MCF 10A (cell line): Measurements from ENCODE around the gene RIC3. TPM values are rescaled to one million over a fixed set of nuclear protein-coding genes. Genes with fewer than 3 reads are reported as not detected.
A peak's percentile ranks its signal among the peaks of the same experiment; 100 is the strongest.

ENCODE experiments used
- BruUV-seq: library from RNA; stranded (reverse); fragments of 400-500 nt; replicated peaks from 2 replicates; lab custom pipeline; 2021; lab: Mats Ljungman, UMichigan
- CTCF ChIA-PET: fragments of 300-600 bp; sonication (Branson Sonifier 250); formaldehyde crosslinking; extraction: SDS; loops from one replicate; lab custom pipeline; 2021; ENCODE audit warnings: antibody characterized with exemption, inconsistent platforms; lab: Yijun Ruan, JAX
- POLR2A ChIA-PET: fragments of 300-600, 350-650 bp; sonication (Branson Sonifier 250); formaldehyde crosslinking; extraction: SDS; loops from one replicate; lab custom pipeline; 2020; ENCODE audit warnings: antibody characterized with exemption, inconsistent platforms; lab: Yijun Ruan, JAX
- DNase-seq: peaks from one replicate; pipeline ENCODE4 v3.0.0-alpha.2; 2018; ENCODE audit not compliant: unreplicated experiment
- H3K27ac Mint-ChIP-seq: one replicate; pipeline ENCODE4 v1.8.0; 2022; ENCODE audit warnings: mild to moderate bottlenecking, low read depth, mixed read lengths; ENCODE audit not compliant: unreplicated experiment
- H3K27me3 Mint-ChIP-seq: one replicate; pipeline ENCODE4 v1.8.0; 2022; ENCODE audit warnings: mixed read lengths; ENCODE audit not compliant: insufficient read depth, unreplicated experiment
- H3K36me3 Mint-ChIP-seq: one replicate; pipeline ENCODE4 v1.8.0; 2022; ENCODE audit warnings: mild to moderate bottlenecking, moderate library complexity, mixed read lengths; ENCODE audit not compliant: insufficient read depth, unreplicated experiment
- H3K4me1 Mint-ChIP-seq: one replicate; pipeline ENCODE4 v1.8.0; 2022; ENCODE audit warnings: mixed read lengths; ENCODE audit not compliant: insufficient read depth, unreplicated experiment
- H3K4me3 Mint-ChIP-seq: one replicate; pipeline ENCODE4 v1.8.0; 2022; ENCODE audit warnings: mild to moderate bottlenecking, moderate library complexity, mixed read lengths; ENCODE audit not compliant: unreplicated experiment
- H3K9me3 Mint-ChIP-seq: one replicate; pipeline ENCODE4 v1.8.0; 2022; ENCODE audit warnings: mixed read lengths; ENCODE audit not compliant: unreplicated experiment
- intact Hi-C: fragments of 100-400 bp; cut with micrococcal nuclease; formaldehyde crosslinking; loops from 2 replicates; pipeline ENCODE4 v1.14.1; 2022
- total RNA-seq: library from RNA; stranded (reverse); gene quantifications from 2 replicates; pipeline ENCODE4 v1.2.3, GENCODE V29; 2022
- TF ChIP-seq, protein P1 (sequence below): fragments of 200-600 bp; IDR thresholded peaks from one replicate; pipeline ENCODE4 v1.8.0; 2022; ENCODE audit warnings: antibody characterized with exemption, mild to moderate bottlenecking; ENCODE audit not compliant: unreplicated experiment

The RIC3 gene
- total RNA-seq, 1 experiment from 2014 or later: 0.65 TPM

DNA sequence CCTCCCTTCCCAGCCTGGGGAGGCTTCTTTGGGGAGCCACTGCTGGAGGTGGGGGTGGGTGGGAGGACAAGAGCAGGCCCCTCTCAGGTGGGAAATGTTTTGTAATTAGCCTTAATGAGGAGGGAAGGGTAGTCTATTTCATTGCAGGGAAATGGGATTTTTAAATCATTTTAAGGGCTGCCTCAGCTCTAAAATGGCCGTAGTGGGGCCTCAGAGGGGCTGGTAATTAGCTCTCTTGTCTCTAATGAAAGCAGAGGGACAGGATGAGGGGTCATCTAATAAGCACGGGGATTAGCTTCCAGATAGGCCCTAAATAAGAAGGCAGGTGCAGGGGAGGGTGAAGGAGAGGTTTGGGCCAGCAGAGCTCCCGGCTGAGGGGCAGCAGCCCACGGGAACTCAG is 48.3 kb upstream of the RIC3 start:
- no peak overlapping the region for H3K27ac Mint-ChIP-seq
- no peak overlapping the region for H3K4me3 Mint-ChIP-seq
- no peaks in the 10 kb centered on the region for H3K9me3 Mint-ChIP-seq
- intact Hi-C loops: no loop called here
- H3K36me3 Mint-ChIP-seq: peaks cover 7% of the 10 kb centered on the region
- no TSS peak for BruUV-seq
- TF ChIP-seq, protein P1, sequence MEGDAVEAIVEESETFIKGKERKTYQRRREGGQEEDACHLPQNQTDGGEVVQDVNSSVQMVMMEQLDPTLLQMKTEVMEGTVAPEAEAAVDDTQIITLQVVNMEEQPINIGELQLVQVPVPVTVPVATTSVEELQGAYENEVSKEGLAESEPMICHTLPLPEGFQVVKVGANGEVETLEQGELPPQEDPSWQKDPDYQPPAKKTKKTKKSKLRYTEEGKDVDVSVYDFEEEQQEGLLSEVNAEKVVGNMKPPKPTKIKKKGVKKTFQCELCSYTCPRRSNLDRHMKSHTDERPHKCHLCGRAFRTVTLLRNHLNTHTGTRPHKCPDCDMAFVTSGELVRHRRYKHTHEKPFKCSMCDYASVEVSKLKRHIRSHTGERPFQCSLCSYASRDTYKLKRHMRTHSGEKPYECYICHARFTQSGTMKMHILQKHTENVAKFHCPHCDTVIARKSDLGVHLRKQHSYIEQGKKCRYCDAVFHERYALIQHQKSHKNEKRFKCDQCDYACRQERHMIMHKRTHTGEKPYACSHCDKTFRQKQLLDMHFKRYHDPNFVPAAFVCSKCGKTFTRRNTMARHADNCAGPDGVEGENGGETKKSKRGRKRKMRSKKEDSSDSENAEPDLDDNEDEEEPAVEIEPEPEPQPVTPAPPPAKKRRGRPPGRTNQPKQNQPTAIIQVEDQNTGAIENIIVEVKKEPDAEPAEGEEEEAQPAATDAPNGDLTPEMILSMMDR: no peak
- H3K27me3 Mint-ChIP-seq: peaks cover 19% of the 10 kb centered on the region
- ChIA-PET CTCF (interaction anchor here (0.5 to 19.3 kb wide), 9 partner anchors 11 to 560 kb away, joined by 3 to 398 read pairs (median 4); partner anchors contain the start of gene LMO1), POLR2A (interaction anchor here (0.6 kb wide), 1 partner anchor 501 kb away, joined by 3 read pairs; no protein-coding TSS in a partner anchor)
- no peaks in the 10 kb centered on the region for H3K4me1 Mint-ChIP-seq
- no peak for DNase-seq

DNA sequence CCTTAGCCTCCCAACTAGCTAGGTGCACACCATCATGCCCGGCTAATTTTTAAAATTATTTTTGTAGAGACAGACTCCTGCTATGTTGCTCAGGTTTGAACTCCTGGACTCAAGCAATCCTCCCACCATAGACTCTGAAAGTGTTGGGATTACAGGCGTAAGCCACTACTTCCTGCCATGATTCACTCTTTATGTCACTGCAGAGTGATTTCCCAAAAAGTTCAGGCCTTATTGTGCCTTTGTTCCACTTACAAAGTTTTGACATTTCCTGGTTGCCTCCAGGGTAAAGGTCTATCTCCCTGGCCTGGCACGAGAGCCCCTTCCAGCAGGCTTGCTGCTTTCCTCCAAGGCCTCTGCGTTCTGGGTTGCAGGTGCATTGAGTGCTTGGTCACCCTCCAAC is 44.6 kb upstream of the RIC3 start:
- no TSS peak for BruUV-seq
- Mint-ChIP-seq H3K27ac (no peak overlapping the region), H3K9me3 (no peaks in the 10 kb centered on the region), H3K36me3 (no peaks in the 10 kb centered on the region), H3K4me3 (no peak overlapping the region), H3K4me1 (no peaks in the 10 kb centered on the region), H3K27me3 (peaks cover 19% of the 10 kb centered on the region)
- DNase-seq: no peak
- POLR2A ChIA-PET: no interaction called here
- TF ChIP-seq, protein P1: no peak
- CTCF ChIA-PET: interaction anchor here (0.6 to 1.6 kb wide), 2 partner anchors 9 to 51 kb away, joined by 3 to 4 read pairs; no protein-coding TSS in a partner anchor
- intact Hi-C loops: no loop called here

DNA sequence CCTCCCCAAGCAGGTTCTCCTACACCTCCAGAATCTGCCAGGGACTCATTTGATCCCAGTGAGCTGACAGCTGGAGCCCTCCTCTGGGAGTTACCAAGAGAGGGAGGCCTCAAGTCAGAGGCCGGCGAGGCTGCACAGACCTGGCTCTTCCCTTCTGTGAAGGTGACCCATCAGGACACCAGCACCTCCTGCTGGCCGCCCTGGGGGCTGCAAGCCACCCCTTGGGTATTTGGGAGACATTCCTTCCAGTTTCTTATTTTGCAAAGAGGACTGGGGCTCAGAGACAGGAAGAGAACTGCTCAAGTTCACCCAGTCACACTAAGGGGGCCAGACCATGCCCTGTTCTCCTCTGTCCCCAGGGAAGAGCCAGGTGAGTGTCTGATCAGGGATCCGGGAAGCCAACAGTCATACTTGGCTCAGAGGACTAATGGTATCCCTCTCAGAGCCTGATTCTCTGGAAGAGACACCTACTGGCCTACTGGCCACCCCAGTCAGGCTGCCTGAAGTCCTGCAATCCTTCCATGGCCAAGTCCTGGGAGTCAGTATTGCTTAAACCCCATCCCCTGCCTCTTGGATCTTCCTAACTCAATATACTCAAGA is 40.5 kb upstream of the RIC3 start:
- TF ChIP-seq, protein P1: peak; percentile 36
- BruUV-seq: no TSS peak
- H3K36me3 Mint-ChIP-seq: no peaks in the 10 kb centered on the region
- H3K4me1 Mint-ChIP-seq: no peaks in the 10 kb centered on the region
- no peak overlapping the region for H3K27ac Mint-ChIP-seq
- intact Hi-C loops: no loop called here
- DNase-seq: no peak
- no peaks in the 10 kb centered on the region for H3K9me3 Mint-ChIP-seq
- POLR2A ChIA-PET: no interaction called here
- CTCF ChIA-PET: interaction anchor here (0.7 to 11.6 kb wide), 5 partner anchors 11 to 401 kb away, joined by 3 to 101 read pairs (median 3); no protein-coding TSS in a partner anchor
- no peak overlapping the region for H3K4me3 Mint-ChIP-seq
- peaks cover 18% of the 10 kb centered on the region for H3K27me3 Mint-ChIP-seq

DNA sequence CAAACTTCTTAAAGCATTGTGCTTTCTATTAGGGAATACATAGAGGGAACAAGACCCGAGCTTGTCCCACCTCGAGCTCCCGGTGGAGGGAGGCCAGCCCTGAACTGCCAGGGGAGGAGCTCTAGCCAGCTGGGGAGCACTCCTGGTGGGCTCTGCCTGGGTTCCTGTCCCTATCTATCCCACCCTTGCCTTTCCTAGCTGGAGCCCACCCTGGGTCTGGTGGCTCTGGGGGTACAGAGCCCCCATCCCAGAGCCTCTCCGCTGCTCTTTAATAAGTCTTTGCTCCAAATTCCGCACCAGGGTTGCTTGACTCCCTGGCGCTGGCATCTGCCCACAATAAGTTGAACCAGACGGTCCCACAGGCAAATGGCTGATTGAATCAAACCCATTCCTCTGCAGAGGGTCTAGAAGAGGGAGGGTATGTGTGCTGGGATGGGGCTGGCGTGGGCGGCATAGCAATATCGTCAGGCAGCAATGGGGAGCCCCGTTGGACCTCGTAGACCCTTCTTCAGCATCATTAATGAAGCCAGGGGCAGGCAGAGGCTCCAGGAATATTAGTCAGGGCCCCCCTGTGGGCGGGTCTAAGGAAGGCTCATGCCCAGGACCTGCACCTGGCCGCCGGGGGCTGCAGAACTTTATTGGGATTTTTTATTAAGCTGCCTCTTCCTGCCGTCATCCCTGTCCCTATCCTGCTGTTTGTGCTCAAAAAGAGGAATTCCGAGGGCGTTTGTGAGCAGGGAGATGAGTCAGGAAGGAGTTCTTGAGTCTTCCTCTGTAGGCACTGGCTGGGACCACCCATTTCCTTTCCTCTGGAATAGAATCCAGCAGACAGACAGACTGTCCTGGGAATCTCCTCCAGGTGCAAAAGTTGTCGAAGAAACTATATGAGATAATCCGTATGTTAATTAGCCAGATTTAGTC is 38.5 kb upstream of the RIC3 start:
- peaks cover 14% of the 10 kb centered on the region for H3K27me3 Mint-ChIP-seq
- TF ChIP-seq, protein P1: no peak
- no TSS peak for BruUV-seq
- no peaks in the 10 kb centered on the region for H3K9me3 Mint-ChIP-seq
- no peak for DNase-seq
- H3K4me3 Mint-ChIP-seq: no peak overlapping the region
- CTCF ChIA-PET: interaction anchor here (0.6 to 11.6 kb wide), 8 partner anchors 12 to 384 kb away, joined by 3 to 101 read pairs (median 4); no protein-coding TSS in a partner anchor
- POLR2A ChIA-PET: no interaction called here
- H3K36me3 Mint-ChIP-seq: no peaks in the 10 kb centered on the region
- no peak overlapping the region for H3K27ac Mint-ChIP-seq
- intact Hi-C loops: no loop called here
- H3K4me1 Mint-ChIP-seq: no peaks in the 10 kb centered on the region
